ENCODE measurements around the gene MRTFB.
"Not testable (repeated sequence)": the region's sequence is repeated elsewhere in the genome, so short reads cannot be mapped to it uniquely, and the experiment has no call there.

The MRTFB gene

DNA sequence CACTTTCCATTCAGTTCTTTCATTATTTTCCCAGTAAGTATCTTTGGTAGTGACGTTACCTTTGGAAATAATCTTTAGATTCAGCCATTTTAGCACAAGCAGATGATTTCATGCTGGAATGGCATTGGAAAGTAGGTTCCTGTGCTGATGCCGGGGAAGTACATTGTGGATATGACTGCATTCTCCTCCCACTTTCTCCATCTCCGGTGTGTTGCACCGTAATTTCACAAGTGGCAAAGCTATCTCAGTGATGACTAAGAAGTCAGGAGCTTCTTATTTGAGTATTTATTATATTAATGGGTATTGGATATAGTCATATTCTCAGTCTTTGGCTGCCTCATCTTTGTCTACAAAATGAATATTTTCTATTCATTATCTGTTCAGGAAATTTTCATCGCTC is 69.8 kb downstream of the MRTFB start:
- no peak for DNase-seq

DNA sequence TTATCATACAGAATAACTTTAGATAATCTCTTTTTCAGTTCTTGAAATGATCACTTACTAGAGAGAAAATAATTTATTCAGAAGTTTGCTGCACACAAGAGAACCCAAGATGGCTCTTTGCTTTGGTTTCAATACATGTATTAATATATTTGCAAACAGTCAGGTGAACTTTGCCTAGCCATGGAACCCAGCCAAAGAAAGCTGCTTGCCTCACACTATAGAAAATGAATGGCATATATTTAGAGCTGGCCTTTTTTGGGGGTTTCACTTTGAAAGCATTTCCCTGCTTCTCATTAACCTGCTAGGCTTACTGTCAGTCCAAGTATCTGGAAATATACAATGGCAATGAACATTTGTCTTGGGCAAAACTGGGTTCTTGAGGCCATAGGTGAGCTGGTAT is 75.3 kb downstream of the MRTFB start:
- DNase-seq = no peak

DNA sequence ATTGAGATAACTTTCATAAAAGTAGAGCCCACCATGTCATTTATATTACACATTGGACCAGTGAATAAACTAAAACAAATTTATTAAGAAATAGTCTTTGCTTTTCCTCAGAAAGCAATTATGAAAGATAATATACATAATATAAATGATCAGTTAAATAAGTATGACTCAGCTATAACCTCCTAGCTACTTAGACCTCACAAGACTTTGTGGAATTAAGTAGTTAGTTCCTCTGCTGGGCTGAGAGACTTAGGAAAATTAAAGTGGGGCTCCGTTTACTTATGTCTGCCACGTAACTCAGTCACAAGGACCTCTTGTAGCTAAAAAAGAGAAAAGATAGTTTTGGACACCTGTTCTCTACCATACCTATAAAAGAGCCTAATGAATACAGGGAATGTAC is 76.9 kb downstream of the MRTFB start:
- no peak for DNase-seq

DNA sequence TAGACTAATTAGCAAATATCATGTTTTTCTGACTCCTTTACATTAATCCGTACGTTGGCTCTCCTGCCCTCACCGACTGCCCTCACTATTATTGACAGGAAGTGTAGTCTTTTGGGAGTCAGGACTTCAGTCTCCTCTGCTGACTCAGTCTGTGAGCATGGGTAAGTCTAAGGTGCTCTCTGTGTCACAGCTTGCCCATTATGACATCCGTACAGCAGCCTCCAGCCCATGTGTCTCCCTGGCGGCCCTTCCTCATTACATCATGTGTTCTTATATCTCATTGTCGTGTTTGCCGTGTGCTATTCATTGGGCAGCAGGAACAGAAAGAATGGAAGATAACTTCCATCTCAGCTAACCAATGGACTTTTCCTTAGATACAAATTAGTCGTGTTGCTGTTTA is 77.5 kb downstream of the MRTFB start:
- no peak for DNase-seq

DNA sequence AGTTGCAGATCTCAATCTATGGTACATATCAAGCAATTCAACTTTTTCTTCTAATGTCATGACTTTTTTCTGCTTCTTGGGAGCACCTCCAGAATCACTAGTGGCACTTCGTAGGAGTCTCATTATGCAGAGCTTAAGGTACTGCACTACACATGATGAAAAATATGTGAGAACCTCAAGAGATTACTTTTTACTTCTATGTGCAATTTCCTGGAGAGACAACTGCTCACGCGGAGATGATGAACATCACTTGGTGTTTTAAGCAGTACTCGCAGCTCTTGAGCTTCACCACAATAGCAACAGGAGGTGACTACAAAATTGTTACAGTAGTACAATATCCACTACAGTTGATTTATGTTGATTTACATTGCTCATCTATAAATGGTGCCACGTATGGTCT is 79.7 kb downstream of the MRTFB start:
- DNase-seq = no peak

DNA sequence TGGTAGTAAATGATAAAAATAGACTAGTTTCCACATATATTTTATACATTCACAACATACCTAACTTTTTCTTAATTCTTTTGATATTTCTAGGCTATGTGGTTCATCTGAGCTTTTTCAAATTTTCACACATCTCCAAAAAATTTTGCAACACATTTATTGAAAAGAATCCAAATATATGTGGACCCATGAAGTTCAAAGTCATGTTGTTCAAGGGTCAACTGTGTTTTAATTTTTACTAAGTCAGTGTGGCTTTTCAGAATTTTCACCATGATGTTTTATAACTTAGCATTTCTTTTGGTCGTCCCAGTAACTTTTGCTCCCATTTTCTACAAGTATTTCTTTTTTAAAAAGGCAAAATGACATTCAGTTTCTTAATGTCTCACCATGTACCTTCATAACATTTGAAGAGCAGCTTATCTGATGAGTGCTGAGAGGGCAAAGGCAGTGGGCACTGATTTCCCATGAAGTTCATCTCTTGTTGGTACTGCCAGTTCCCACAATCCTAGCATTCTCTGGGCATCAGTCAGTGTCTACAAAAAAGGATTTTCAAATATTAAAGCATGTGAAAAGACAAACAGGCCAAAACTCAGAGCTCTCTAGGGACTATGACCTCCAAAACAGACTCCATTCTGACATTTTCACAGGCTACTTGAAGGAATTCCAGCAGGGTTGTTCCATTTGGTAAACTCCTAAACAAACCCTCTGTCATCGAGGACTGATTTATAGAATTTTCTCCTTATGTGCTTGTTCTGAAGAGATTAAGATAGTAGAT is 80.3 kb downstream of the MRTFB start:
- no peak for DNase-seq

DNA sequence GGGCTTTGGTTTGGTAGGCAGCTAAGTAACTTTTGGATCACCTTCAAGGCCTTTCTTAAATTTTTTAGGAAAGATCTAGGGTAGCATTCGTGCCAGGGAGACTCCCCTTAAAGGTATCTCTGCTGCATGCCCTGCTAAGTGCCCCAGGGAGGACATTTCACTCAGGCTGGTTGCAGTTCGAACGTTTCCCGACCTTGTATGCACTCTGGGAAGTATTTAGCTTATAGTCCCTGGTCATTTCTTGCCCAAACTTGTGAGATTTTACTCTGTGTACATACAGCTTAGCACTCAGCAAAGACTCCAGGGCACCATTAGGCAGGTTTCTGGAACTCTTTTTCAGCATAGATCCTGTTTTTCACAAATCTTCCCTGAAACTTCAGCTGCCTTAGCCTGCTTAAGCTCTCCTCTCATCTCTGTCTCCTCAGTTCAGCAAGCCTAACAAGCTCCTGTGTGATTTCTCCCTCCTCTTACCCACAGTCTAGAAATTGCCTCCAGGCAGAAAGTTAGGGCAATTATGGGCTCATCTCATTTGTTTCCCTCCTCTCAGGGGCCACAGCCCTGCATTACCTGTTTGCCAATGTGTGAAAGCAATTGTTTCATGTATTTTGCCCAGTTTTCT is 84.6 kb downstream of the MRTFB start:
- DNase-seq = no peak

DNA sequence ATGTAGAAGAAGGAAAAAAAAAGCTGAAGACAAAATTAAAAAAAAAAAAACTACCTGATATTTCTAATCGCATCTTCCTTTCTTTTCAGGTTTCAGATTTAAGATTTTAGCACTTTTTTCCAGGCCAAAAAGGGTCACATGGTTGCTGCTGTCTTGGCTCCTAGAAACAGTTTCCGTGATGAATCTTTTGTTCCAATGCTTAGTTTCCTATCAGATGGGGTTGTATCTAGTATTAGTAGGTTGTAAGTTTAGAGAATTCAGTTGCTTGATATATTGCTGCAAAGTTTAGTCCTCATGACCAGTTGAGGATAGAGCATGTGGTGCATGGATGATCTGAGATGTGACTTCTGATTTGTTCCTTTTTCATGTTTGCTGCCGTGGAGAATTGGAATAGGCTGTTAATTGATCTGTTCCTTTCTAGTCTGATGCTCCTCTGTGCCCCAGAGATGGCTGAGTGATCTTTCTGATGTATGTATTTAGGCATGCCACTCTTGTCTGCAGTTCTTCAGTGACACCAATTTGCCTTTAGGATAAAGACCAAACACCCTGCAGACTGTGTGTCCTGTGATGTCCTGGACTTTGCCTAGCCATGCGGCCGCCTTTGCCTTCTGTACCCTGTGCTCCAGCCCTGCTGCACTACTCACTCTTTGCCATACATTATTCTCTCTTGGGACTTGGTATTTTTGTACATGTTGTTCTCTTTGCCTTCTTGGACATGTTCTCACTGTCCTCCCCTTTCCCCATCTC is 94.0 kb downstream of the MRTFB start:
- DNase-seq = no peak

DNA sequence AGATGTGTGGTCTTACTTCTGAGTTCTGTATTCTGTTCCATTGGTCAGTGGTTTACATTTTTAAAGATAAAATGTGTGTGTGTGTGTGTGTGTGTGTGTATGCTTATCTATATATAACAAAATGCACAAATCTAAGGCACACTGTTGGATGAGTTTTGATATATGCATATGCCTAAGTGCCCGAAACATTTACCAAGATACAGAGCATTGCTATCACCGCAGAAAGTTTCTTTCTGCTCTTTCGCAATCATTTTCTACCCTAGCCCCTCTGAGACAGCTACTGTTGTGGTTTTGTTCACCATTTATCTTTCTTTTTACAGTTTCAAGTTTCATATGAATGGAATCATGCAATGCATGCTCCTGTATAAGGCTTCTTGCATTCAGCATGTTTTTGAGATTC is 97.0 kb downstream of the MRTFB start:
- DNase-seq = no peak

DNA sequence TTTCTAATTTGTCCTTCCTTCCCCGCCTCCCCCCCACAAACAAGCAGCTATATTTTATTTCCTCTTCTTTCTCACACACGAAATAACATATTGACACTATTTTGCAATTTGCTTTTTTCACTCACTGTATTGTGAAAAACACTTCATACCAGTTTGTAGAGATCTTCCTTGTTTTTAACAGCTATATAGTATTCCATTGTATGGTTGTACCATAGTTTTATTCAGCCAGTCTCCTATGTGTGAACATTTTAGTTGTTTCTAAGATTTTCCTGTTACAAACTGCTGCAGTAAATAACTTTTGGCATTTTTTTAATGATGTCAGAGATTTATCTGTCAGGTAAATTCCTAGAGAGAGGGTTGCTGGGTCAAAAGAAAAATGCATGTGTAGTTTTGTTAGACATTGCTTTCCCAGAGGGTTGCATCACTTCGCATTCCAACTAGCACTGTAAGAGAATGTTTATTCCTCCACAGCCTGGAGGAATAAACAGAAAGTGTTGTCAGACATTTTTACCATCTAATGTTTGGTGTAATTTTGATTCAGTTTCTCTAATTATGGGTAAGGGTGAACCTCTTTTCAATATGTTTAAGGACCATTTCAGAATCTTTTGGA is 101.2 kb downstream of the MRTFB start:
- no peak for DNase-seq

DNA sequence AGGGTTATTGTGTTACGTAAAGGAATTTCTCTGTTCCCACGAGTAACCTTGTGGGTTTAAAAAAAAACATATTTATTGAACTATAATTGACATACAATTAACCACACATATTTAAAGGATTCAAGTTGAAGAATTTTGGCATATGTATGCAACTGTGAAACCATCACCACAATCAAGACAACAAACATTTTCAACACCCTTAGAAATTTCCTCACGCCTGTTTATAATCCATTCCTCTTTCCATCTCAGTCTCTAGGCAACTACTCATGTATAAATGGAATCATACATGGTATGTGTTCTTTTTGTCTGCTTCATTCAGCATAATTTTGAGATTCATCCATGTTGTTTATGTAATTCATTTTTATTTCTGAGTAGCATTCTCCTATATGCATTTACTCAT is 104.0 kb downstream of the MRTFB start:
- DNase-seq = no peak

DNA sequence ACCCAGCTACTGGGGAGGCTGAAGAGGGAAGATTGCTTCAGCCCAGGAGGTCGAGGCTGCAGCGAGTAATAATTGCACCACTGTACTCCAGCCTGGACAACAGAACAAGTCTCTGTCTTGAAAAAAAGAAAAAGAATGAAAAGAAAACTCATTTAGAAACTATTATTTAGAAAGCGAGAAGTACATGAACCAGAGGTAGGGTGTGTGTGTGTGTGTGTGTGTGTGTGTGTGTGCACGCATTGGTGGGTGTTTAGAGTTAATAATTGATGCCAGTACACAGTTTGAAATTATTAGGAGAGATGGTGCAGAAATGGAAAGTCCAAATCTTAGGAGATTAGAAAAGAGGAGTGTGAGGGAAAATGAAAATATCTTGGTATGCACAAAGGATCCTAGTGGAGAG is 106.6 kb downstream of the MRTFB start:
- DNase-seq = no peak

DNA sequence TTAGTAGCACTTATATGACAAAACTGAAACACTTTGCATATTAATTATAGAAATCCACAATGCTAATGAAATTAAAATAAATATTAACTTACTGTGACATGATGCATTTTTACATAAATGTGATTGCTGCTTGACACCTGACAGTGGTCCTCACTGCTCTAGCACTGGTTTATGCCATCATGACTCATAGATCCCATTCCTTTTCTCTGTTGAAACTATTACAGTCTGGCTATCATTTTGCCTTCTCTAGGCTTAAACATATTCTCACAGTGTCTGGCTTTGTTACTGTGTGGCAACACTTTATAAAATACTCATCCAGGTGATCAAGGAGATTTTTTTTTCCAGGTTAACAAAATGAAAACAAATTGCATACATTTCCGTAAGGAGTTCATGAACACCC is 108.0 kb downstream of the MRTFB start:
- no peak for DNase-seq

DNA sequence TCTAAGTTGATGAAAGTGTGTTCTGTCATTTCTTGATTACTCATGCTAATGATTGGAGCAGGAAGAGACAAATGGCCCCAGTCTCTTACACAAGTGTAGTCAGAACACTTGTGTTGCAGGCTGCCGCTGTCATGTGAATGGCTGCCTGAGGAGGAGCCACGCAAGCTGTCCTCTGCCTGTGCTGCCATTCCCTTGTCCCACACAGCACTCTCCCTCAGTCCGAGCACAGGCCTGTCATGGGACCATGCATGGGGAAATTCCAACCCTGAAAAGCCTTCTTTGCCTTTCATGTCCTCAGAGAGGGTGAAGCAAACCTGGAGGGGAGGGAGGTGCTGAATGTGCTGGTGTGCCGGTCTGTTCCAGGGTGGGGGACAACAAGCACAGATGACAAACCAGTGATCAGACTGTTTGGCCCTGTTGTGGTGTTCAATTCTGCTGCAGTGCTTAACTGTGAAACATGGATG is 109.4 kb downstream of the MRTFB start:
- DNase-seq = no peak

DNA sequence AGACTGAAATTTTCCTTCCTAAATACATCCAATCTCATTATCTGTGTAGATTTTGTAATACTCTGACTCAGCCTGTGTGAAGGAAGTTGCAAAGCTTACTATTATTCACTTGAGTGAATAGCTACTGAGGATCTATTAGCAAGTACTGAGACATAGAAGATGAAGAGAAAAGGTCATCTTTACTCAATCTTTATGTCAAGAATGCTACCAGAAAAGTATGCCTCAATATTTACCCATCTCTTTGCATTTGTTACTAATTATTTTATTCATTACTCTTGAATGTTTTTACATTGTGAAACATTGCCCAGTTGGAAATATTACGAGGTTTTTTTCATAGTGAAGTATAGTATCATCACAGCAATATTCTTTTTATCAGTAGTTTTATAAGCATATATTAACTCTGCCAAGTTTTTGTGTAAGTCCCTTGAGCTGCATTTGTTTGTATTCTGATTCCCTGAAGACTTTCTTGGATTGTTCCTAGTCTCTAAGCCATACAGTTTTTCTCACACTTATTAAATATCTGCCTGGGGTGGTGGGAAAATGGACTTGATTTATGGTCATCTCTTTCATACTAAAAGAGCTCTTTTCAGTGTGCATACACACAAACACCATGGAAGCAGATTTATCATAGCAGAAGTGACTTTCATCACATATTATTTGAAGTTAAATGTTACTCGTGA is 110.4 kb downstream of the MRTFB start:
- DNase-seq = no peak

DNA sequence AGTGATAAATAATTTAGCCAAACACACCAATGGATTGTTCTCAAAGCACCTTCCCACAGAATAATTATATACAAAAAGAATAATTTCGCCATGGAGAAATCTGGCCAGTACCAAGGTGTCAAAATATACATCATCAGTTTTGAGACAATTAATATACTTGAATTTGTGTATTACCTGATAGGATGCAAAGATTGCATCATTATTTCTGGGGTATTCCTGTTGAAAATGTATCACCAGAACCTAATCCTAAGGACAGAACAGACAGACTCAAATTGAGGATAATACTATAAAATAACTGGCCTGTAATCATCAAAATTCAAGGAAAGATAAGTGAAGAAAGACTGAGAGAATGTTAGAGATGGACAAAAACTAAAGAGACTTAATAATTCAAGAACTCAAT is 111.9 kb downstream of the MRTFB start:
- DNase-seq = no peak

DNA sequence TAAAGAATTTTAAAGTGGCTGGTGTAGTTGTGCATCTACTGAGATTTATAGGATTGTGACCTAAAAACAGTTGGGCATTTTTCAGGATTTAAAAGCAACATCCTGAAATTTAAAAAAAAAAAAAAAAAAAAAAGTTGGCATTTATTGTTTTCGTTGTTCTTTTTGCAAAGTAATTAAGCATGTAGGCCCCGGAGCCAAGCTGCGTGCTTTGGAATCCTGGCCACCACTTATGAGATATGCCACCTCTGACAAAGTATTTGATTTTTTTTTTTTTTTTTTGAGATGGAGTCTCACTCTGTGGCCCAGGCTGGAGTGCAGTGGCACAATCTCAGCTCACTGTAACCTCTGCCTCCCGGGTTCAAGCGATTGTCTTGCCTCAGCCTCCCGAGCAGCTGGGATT is 112.8 kb downstream of the MRTFB start:
- DNase-seq = not testable (repeated sequence)

DNA sequence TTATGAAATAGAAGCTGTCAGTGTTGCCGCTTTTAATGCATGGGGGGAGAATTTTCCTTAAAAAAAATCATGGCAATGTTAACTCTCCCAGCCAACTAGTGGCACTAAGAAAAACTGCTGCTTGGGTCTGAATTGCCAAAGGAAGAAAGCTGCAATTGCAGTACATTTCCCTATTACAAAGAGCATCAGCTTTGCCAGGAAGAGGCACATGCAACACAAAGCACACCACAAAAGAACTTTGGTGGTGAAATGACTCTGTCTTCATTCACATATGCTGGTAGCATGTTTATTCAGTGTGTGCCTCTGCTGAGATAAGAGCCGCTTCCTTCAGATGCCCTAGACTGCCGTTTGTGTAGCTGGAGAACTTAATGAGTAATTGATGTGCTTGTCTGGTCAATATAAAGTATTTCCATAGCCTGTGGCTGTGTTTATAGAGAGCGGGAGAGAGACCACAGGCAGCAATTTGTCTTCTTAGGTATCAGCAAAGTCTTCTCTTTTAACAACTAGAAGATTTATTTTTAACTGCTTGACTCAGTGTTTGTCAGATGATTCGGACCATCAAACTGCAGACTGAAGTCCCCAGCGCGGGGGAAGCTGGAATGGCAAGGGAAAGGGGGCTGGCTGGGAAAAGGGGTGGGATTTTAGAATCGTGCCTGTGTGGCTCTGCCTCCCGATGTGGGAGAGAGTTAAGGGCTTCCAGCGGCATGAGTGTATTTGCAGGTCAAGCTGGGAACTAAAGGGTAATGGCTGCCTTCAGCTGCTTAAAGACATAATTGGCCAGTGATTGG is 115.1 kb downstream of the MRTFB start:
- DNase-seq = no peak

DNA sequence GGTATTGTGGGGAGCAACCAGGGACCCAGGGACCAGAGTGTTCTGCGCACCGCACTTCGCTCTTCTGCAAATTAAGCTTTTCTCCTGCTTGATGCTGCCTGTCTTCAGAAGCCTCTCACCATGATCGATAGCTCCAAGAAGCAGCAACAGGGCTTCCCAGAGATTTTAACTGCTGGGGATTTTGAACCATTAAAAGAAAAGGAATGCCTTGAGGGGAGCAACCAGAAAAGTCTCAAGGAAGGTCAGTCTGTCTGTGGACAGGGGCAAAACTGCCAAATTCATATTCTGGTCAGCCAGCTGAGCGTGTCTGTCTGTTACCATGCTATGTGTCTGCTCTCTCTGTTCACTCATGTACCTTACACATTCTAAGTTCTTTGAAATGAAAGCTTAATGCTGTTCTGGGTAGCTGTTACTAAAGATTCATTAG is 115.7 kb downstream of the MRTFB start:
- DNase-seq = no peak

DNA sequence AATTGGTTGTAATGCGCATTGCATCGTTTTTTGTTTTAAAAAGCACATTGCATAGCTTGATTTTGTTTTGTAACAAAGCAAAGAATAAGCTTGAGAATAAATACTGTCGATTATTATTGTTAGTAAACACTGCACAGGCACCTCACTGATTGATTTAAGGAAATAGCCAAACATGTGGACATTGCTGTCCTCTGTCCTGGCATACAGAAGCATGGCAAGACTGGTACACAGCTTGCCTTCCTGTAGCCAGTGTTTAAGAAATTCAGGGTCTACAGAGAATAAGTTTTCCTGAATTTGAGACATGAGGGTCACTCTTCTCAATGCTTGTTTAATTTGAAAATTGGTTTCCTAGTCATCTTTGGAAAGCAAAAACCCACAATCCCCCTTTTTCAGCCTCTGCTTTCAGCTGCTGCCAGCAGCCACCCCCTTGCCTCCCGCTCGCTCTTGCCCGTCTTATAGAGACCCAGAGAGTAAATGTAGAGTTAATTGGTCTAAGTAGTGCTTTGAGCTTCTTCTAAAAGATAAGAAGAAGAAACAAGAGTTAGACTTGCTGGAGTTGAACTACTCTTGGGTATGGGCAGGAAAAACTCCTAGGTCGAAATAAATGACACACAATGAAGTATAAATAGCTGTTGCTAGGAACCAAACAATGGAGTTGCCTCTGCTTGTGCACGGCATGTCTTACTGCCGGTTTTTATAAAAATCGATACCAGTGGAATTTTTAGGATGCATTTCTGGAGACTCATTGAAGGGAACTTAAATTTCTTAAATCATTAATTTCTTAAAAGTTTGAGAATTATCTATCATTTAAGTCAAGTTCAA is 116.6 kb downstream of the MRTFB start:
- no peak for DNase-seq

DNA sequence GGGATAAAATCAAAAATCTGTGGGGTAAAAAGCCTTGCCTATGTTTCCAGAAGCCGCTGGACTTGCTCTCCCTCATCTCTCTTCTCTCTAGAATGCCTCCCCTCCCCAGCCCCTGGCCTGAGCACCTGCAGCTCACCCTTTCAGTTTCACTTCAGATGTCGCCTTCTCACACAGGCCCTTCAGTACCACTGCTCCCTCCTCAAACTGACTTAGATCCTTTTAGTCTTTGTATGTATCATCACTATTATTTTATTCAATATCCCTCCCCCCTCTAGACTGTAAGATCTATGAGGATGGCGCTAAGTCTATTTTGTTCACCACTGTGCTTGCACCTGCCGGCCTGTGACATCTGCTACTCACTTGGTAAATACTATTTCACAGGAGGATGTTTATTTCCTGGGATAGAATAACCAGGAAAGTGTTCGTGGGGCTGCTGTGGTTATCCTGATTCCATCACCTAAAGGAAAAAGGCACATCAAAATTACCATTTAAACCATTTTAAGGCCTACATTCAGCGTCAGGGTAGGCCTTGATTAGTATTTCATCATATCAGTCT is 122.3 kb downstream of the MRTFB start:
- peak; percentile 30 to 33 for DNase-seq
